SK-MEL-5 (cell line): ENCODE results near the gene GXYLT2. TPM values are rescaled to one million over a fixed set of nuclear protein-coding genes. Genes with fewer than 3 reads are reported as not detected.

Source experiments
- DNase-seq: peaks from one replicate; pipeline ENCODE4 v3.0.0-alpha.2; 2016; ENCODE audit warnings: low read depth, low spot score
- in situ Hi-C: cut with HindIII; loops from 2 replicates; pipeline ENCODE4 v1.10.0; 2016; ENCODE audit warnings: low sequenced_read_pairs, high pct_unique_total_duplicates, low pct_unique_long_range_greater_than_20kb
- total RNA-seq: library from RNA; depleted of rRNA; stranded (reverse); fragments of >200 nt; shearing (Covaris generic); gene quantifications from 2 replicates; pipeline ENCODE4 v1.2.3, GENCODE V29; 2014

The GXYLT2 gene
- total RNA-seq, 1 experiment from 2014 or later = 27.2 TPM

- no peak for DNase-seq
- in situ Hi-C loops = no loop called here
Observed at GRCh38 chr3:72953325-72953956, 65.6 kb downstream of the GXYLT2 start.

GRCh38 chr3:72957297-72957696 lies 69.5 kb downstream of the GXYLT2 start:
- DNase-seq = peak; percentile 96
- in situ Hi-C loops = no loop called here

- in situ Hi-C loops = no loop called here
- DNase-seq = no peak
Observed at GRCh38 chr3:72959336-72959735, 71.5 kb downstream of the GXYLT2 start.

GRCh38 chr3:72960812-72961518 lies 73.1 kb downstream of the GXYLT2 start:
- DNase-seq = peak; percentile 88
- in situ Hi-C loops = no loop called here

- in situ Hi-C loops = no loop called here
- DNase-seq = peak; percentile 46
Observed at GRCh38 chr3:72961752-72962151, 73.9 kb downstream of the GXYLT2 start.

- in situ Hi-C loops = no loop called here
- no peak for DNase-seq
Observed at GRCh38 chr3:72962317-72962716, 74.5 kb downstream of the GXYLT2 start.

- in situ Hi-C loops = no loop called here
- no peak for DNase-seq
Observed at GRCh38 chr3:72964633-72965032, 76.8 kb downstream of the GXYLT2 start.

- in situ Hi-C loops = no loop called here
- DNase-seq = no peak
Observed at GRCh38 chr3:72968266-72968664, 80.4 kb downstream of the GXYLT2 start.

- no peak for DNase-seq
- in situ Hi-C loops = no loop called here
Observed at GRCh38 chr3:72969766-72970165, 81.9 kb downstream of the GXYLT2 start.

- in situ Hi-C loops = no loop called here
- DNase-seq = no peak
Observed at GRCh38 chr3:72970942-72971341, 83.1 kb downstream of the GXYLT2 start.

GRCh38 chr3:72972706-72973030 lies 84.8 kb downstream of the GXYLT2 start:
- in situ Hi-C loops = no loop called here
- DNase-seq = no peak

GRCh38 chr3:72973031-72973723 lies 85.3 kb downstream of the GXYLT2 start:
- in situ Hi-C loops = no loop called here
- no peak for DNase-seq

GRCh38 chr3:72973786-72974185 lies 85.9 kb downstream of the GXYLT2 start:
- in situ Hi-C loops = no loop called here
- no peak for DNase-seq

GRCh38 chr3:72974956-72975355 lies 87.1 kb downstream of the GXYLT2 start:
- DNase-seq = no peak
- in situ Hi-C loops = no loop called here

GRCh38 chr3:72976281-72976741 lies 88.5 kb downstream of the GXYLT2 start:
- in situ Hi-C loops = no loop called here
- DNase-seq = no peak

GRCh38 chr3:72977060-72977808 lies 89.4 kb downstream of the GXYLT2 start:
- peak; percentile 20 for DNase-seq
- in situ Hi-C loops = no loop called here

- DNase-seq = no peak
- in situ Hi-C loops = no loop called here
Observed at GRCh38 chr3:72982609-72983366, 94.9 kb downstream of the GXYLT2 start.

- in situ Hi-C loops = no loop called here
- DNase-seq = no peak
Observed at GRCh38 chr3:72985576-72985975, 97.7 kb downstream of the GXYLT2 start.
